OCI-LY1 (cell line): ENCODE data around the gene TTL.

Source experiments
- H2AFZ ChIP-seq: fragments of 200-600 bp; sonication (generic), shearing (Covaris generic); 2 replicates; pipeline ENCODE4 v1.6.0; 2014; ENCODE audit warnings: antibody characterized with exemption, mild to moderate bottlenecking, low read length
- H3F3A ChIP-seq: fragments of 200-600 bp; sonication (generic), shearing (Covaris generic); 2 replicates; pipeline ENCODE4 v1.6.0; 2014; ENCODE audit warnings: mild to moderate bottlenecking, antibody characterized with exemption, low read length, moderate library complexity; ENCODE audit not compliant: insufficient read depth
- H3K27ac ChIP-seq: fragments of 200-600 bp; sonication (generic); 2 replicates; pipeline ENCODE4 v1.5.1; 2014; ENCODE audit warnings: low read length, mixed run types, mild to moderate bottlenecking, low read depth; ENCODE audit not compliant: poor library complexity, severe bottlenecking
- H3K27me3 ChIP-seq: fragments of 200-600 bp; sonication (generic); 2 replicates; pipeline ENCODE4 v1.6.0; 2014; ENCODE audit warnings: antibody characterized with exemption, mild to moderate bottlenecking, low read length, moderate library complexity; ENCODE audit not compliant: insufficient read depth
- H3K36me3 ChIP-seq: fragments of 200-600 bp; sonication (generic); 2 replicates; pipeline ENCODE4 v1.6.1; 2014; ENCODE audit warnings: mild to moderate bottlenecking, antibody characterized with exemption, low read length, moderate library complexity, mixed read lengths; ENCODE audit not compliant: insufficient read depth
- H3K4me1 ChIP-seq: fragments of 200-600 bp; sonication (generic); 2 replicates; pipeline ENCODE4 v1.5.1; 2014; ENCODE audit warnings: mild to moderate bottlenecking, low read length, moderate library complexity; ENCODE audit not compliant: insufficient read depth, severe bottlenecking
- H3K4me2 ChIP-seq: fragments of 200-600 bp; sonication (generic), shearing (Covaris generic); 2 replicates; pipeline ENCODE4 v1.6.1; 2014; ENCODE audit warnings: low read length
- H3K4me3 ChIP-seq: fragments of 200-600 bp; sonication (generic); 2 replicates; pipeline ENCODE4 v1.5.1; 2014; ENCODE audit warnings: low read length, low read depth, mild to moderate bottlenecking, mixed read lengths; ENCODE audit not compliant: poor library complexity, severe bottlenecking
- H3K79me2 ChIP-seq: fragments of 200-600 bp; shearing (Covaris generic); 2 replicates; pipeline ENCODE4 v1.6.1; 2016; ENCODE audit warnings: mixed run types, low read length, mixed read lengths; ENCODE audit not compliant: insufficient read depth
- H3K9ac ChIP-seq: fragments of 200-600 bp; sonication (generic), shearing (Covaris generic); 2 replicates; pipeline ENCODE4 v1.6.1; 2014; ENCODE audit warnings: mild to moderate bottlenecking, low read length, mixed read lengths
- H3K9me2 ChIP-seq: fragments of 200-600 bp; sonication (generic), shearing (Covaris generic); 2 replicates; pipeline ENCODE4 v1.6.1; 2014; ENCODE audit warnings: low read depth, mild to moderate bottlenecking, low read length, mixed read lengths
- H3K9me3 ChIP-seq: fragments of 200-600 bp; shearing (Covaris generic); 2 replicates; pipeline ENCODE4 v1.6.1; 2014; ENCODE audit warnings: low read length, mixed read lengths
- H4K20me1 ChIP-seq: fragments of 200-600 bp; sonication (generic), shearing (Covaris generic); 2 replicates; pipeline ENCODE4 v1.6.0; 2016; ENCODE audit warnings: mild to moderate bottlenecking, low read length; ENCODE audit not compliant: insufficient read depth
- CTCF ChIP-seq: fragments of 200-600 bp; sonication (generic), shearing (Covaris generic); IDR thresholded peaks from 2 replicates; pipeline ENCODE4 v1.5.1; 2017; ENCODE audit warnings: mild to moderate bottlenecking, antibody characterized with exemption, low read length, moderate library complexity, mixed read lengths
- EZH2 ChIP-seq: fragments of 200-600 bp; sonication (generic), shearing (Covaris generic); IDR thresholded peaks from 2 replicates; pipeline ENCODE4 v1.8.0; 2017; ENCODE audit warnings: borderline replicate concordance, mixed run types, mild to moderate bottlenecking, antibody characterized with exemption, low read length, moderate library complexity, mixed read lengths

Gene TTL

GRCh38 chr2:112582314-112582746 lies 100.4 kb downstream of the TTL start:
- Histone ChIP-seq H3K4me1 (peaks cover 31% of the 10 kb centered on the region), H3K27ac (peak overlapping the region; percentile 89), H3K4me3 (no peak overlapping the region), H2AFZ (no peak overlapping the region), H3K4me2 (peak overlapping the region; percentile 80; the same call in 1 of the 2 replicates), H3K9me2 (no peaks in the 10 kb centered on the region), H3K27me3 (no peaks in the 10 kb centered on the region), H3F3A (0 out of 2 replicates have a peak, but pooled peaks cover 9% of the 10 kb centered on the region), H3K36me3 (peaks cover 4% of the 10 kb centered on the region; the same call in 1 of the 2 replicates), H3K79me2 (no peaks in the 10 kb centered on the region), H3K9ac (no peak overlapping the region; the same call in 1 of the 2 replicates), H4K20me1 (no peaks in the 10 kb centered on the region), H3K9me3 (no peaks in the 10 kb centered on the region)
- TF ChIP-seq EZH2: no peak
- TF ChIP-seq CTCF: peak; percentile 38

GRCh38 chr2:112583497-112584133 lies 101.7 kb downstream of the TTL start:
- 0 out of 2 replicates have a peak, but pooled peaks cover 6% of the 10 kb centered on the region for H3F3A ChIP-seq

More at GRCh38 chr2:112583497-112584133, 101.7 kb downstream of the TTL start:
- H3K27ac ChIP-seq: peak overlapping the region; percentile 89
- H3K27me3 ChIP-seq: no peaks in the 10 kb centered on the region
- peaks cover 4% of the 10 kb centered on the region; the same call in 1 of the 2 replicates for H3K36me3 ChIP-seq
- H3K4me2 ChIP-seq: peak overlapping the region; percentile 80
- no peaks in the 10 kb centered on the region for H3K9me2 ChIP-seq
- no peaks in the 10 kb centered on the region for H3K79me2 ChIP-seq
- peak overlapping the region; percentile 74 for H3K4me3 ChIP-seq
- 0 out of 2 replicates have a peak overlapping the region, but pooled peaks have one; percentile 84 for H2AFZ ChIP-seq
- peak; percentile 54; the same call in 1 of the 2 replicates for TF ChIP-seq CTCF
- no peak for TF ChIP-seq EZH2
- no peaks in the 10 kb centered on the region for H3K9me3 ChIP-seq
- H3K4me1 ChIP-seq: peaks cover 31% of the 10 kb centered on the region
- no peaks in the 10 kb centered on the region for H4K20me1 ChIP-seq
- peak overlapping the region; percentile 81 for H3K9ac ChIP-seq
